ENCODE results near the gene CDC20. TPM values are rescaled to one million over a fixed set of nuclear protein-coding genes. Genes with fewer than 3 reads are reported as not detected.
"Not testable (repeated sequence)": the region's sequence is repeated elsewhere in the genome, so short reads cannot be mapped to it uniquely, and the experiment has no call there.

The CDC20 gene
- total RNA-seq, 1 experiment from 2014 or later = 304 TPM

DNA sequence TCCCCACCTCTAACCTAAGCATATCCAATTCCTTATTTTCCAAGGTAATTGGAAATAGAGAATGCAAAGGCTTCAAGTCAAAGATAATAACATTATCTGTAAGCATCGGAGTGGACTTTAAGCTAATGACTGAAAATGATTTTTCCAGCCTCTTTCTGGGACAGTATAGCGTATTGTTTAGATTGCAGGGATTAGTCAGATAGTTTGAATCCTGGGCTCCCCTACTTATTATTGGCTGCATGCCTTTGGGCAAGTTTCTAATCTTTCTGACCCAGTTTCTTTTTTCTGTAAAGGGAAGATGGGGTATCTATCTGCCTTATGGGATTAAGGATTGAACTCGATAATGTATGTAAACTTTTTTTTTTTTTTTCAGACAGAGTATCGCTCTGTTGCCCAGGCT lies 1.5 kb upstream of the CDC20 start:
- no peak for DNase-seq (ENCODE audit: low spot score)

DNA sequence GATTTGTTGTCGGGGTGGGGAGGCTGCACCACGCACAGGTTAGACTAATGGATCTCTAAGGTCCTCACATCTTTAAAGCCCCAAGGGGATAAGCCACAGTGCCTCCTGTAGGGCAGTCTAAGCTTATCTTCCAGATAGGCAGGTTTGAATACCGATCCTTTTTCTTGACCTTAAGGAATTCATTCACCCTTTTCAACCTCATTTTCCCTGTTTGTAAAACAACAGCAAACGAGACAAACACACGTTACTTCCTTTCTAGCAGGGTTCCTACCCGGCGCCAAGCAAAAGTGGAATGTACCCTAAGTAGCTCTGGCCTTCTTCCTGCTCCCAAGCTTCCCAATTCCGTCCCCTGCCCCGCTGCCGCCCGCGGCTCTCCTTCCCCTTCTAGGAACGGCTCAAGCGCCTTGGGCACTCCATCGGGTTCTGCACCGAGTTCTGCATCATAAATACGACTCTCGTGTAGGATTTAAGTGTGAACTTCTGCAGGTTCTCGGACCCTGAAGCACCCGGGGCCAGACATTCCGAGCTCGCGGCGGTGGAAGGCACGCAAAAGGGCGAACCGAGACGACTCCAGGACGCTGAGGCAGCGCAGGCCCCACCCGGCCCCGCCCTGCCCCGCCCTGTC lies 548 bp upstream of the CDC20 start:
- DNase-seq (ENCODE audit: low spot score) = peak; percentile 77

- no peak for DNase-seq (ENCODE audit: low spot score)
Measured at GRCh38 chr1:43359696-43360095, 915 bp downstream of the CDC20 start.

- DNase-seq (ENCODE audit: low spot score) = no peak
Measured at GRCh38 chr1:43360616-43361015, 1.8 kb downstream of the CDC20 start.

DNA sequence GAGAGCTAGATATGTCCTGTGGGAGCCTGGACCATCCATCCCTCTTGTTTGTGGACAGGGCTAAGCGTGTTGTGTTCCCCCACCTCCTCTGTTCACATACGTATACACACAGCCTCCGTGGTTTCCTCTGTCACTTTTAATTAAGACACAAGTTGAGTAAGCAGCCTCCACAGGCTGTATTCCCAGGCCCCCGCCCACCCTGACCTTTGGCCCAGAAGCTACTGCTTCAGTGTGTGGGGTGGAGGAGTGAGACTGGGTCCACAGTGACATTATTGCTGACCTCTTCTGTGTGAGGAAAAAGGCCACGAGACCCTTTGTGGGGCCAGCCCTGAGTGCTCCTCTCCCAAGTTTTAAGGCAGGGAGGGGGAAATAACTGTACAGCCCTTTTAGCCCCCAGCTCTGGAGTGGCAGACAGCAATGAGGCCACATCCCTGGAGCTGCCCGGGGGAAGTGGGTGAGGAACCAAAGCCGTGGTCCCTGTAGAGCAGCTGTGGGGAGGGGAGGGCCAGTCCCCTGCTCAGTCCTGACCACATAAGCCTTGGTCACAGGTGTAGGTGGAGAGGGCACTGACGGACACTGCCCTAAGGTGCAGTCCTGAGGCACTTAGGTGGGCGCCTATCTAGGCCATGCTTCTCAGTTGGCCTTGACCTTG lies 4.6 kb downstream of the CDC20 start:
- DNase-seq (ENCODE audit: low spot score) = no peak

GRCh38 chr1:43363935-43364525 lies 5.2 kb downstream of the CDC20 start:
- DNase-seq (ENCODE audit: low spot score) = no peak

DNA sequence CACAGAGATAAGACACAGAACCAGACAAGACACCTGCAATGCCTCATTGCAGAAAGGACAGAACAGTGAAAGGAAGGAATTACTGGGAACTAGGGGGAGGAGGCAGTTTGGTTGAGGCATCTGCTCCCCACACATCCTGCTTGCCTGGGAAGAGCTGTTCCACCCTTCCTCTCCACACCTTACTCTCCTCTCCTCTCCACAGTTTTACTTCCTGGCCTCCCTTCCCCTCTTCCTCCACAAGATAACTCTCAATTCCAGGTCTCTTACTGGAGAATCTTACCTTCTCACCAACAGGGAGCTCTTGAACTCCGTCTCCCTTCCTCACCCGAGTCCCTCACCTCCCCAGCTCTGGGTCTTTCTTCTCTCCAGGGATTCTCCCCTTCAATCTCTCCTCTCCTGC lies 6.9 kb downstream of the CDC20 start:
- no peak for DNase-seq (ENCODE audit: low spot score)

DNA sequence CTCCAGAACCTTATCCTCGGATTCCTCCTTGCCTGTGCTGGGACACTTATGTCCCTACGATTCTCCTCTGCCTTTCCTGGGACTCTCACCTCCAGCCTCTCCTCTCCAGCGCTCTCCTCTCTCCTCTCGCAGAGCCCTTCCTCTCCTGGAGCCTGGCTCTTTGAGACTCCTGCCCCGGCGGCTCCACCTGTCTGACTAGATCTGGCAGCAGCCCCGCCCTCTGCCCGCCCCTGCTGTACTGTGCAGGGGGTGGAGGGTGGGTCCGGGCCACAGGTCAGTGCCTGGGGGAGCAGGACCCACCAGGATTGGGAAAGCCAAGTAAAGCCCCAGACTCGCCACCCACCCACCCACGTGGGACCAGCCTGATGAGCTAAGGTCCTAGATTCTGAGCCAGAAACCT lies 7.4 kb downstream of the CDC20 start:
- DNase-seq (ENCODE audit: low spot score) = peak; percentile 87

- DNase-seq (ENCODE audit: low spot score) = peak; percentile 59
Measured at GRCh38 chr1:43366601-43367025, 7.8 kb downstream of the CDC20 start.

DNA sequence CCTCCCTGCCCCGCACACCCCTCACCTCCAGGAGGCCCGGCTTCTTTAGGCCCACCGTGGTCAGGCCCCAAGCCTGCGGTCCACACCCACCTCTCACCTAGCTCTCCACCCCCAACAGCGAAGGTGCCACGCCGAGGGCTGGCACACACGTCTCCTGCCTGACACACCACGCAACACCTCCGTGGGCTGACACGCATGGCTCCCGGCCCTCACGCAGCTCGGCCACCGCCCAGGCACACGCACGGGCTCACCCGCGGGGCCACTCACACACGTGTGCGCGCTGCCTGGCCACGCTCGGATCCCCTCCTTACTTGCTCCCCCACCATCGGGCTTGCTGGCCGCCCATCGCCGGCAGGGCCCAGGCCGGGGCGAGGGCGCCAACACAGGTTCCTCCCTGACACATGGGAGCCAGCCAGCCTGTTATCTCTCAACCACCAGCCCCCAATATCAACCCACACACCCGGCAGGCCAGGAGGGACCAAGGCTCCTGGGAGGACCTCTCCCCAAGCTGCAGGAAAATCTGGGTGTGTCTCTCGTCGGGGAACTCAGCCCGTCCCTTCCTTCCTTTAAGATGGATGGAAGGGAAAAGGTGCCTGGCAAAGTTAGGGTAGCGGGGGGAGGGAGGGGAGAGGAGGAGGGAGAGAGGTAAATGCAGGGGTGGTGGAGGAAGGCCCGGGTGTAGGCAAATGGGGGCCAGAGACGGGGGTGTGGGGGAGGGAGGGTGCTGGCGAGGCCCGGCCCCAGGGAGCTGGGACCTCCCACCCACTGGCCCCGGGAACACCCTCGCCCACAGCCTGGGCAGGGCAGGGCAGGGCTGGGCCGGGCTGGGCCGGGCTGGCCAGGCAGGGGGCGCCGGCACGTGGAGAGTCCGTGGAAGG lies 8.5 kb downstream of the CDC20 start:
- no peak for DNase-seq (ENCODE audit: low spot score)

- DNase-seq (ENCODE audit: low spot score) = peak; percentile 91
Measured at GRCh38 chr1:43367904-43368645, 9.3 kb downstream of the CDC20 start, which contains the start of gene ELOVL1. TSS of gene ELOVL1 (minus strand) at chr1:43368011. CDS start at chr1:43365609, 2,402 bp downstream.

DNA sequence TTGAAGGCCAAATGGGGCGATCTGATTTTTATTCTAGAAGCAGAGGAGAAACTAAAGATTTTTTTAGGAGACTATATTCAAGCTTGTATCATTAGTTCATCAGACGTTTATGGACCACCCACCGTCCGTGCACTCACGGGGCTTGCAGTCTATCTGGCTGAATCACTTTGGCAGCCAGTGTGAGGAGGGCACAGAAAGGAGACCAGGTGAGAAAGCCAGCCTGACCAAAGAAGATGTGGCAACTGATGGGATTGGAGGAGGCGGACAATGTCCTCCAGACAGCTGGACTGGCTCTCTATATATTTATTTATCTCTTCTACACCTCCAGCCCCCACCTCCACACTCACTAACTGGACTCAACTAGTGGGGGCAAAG lies 9.9 kb downstream of the CDC20 start:
- DNase-seq (ENCODE audit: low spot score) = no peak

DNA sequence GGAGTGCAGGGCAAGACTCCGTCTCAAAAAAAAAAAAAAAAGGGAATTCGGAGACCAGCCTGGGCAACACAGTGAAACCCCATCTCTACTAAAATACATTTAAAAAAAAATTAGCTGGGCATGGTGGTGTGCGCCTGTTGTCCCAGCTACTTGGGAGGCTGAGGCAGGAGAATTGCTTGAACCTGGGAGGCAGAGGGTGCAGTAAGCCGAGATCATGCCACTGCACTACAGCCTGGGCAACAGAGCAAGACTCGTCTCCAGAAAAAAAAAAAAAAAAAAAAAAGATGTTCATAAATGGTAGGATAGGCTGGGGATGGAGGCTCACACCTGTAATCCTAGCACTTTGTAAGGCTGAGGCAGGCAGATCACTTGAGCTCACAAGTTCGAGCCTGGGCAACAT lies 11.0 kb downstream of the CDC20 start:
- not testable (repeated sequence) for DNase-seq (ENCODE audit: low spot score)

DNA sequence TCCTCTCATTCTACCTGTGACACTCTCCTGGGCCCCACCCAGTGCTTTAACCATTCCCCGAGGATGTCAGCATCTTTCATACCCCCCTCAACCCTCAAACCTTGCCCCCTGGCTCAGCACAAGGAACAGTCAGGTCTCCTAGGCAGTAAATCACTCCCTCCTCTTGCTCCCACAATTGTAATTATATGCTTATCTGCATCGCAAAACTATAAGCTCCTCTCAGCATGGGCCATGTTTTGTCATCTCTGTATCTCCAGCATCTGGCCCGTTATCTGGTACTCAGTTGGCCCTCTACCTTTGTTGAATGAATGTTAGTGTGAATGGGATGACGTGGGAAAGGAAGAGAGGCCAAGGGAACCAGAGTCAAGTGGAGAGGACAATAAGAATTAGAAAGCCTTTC lies 11.8 kb downstream of the CDC20 start:
- DNase-seq (ENCODE audit: low spot score) = no peak

GRCh38 chr1:43372172-43372571 lies 13.4 kb downstream of the CDC20 start:
- no peak for DNase-seq (ENCODE audit: low spot score)

DNA sequence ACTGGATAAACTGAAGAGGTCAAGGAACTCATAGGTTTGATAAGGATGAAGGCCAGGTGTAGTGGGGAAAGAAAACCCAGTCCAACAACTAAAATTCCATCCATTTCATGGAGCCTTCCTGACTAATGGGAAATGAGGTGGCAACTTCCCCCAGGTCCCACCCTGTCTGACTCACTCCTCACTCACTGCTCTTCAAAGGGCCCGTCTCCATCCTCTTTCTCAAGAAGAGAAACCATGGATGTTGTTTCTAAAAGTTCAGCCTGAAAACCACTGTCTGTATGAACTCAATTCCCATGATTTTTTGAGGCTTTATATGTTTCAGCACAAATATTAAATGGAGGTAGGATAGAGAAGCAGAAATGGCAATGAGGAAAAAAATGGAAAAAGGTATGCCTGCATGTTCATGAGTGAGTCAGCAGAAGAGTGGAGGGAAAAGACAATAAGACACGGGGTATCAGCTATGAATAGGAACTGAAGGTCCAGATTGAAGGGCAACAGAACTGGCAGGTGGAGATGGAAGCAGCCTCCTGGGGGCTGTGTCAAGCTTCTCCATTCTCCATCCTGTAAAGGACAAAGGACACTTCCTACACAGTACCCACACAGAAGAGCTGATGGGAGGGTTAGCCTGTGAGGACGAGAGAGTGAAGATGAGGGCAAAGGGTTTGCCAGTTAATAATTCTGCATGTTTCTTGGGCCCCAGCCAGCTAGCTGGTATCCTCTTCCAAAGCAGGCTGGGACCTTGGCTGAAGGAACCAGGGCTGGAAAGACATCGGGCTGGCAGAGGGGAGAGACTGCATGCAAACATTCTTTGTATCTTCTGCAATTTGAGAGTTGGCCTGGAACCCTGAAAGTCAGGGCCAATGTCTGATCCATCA lies 14.5 kb downstream of the CDC20 start:
- peak; percentile 86 for DNase-seq (ENCODE audit: low spot score)

DNA sequence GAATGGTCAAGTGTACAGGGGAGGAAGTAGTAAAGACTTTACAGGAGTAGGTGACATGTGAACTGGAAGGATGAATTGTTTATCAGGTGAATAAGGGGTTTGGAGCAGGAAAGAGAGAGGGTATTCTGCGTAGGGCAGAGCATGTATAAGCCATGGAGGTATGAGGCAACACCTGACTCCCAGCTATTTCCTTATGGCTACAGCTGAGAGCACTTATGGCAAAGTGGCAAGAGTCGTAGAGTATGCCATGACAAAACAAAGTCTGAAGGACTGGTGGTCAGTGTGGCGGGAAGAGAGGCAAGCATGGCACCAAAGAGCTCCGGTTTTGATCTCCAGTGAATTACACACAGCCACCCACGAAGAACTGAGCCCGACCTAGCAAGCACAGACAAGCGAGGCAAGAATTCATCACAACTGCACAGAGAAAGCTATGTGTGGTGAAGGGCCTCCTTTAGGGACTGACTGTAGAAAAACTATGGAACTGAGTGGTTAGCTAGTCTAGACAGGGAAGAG lies 18.0 kb downstream of the CDC20 start:
- DNase-seq (ENCODE audit: low spot score) = no peak

DNA sequence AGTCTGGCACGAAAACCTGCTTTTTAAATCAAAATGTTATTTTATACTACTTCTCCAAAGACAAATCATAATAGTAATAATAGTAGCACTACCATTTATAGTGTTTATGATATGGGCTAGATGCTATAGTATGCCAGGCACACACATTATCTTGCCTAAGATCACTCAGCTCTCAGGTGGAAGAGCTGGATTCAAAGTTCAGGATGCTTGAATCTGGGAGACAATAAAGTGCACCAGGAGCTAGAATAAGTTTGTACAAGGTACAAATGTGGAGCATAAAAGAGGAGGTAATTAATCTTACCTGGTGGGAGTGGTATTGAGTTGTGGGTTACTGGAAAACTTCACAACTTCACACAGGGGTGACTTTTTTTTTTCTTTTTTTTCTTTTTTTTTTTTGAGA lies 19.1 kb downstream of the CDC20 start:
- no peak for DNase-seq (ENCODE audit: low spot score)

GRCh38 chr1:43379476-43379875 lies 20.7 kb downstream of the CDC20 start:
- DNase-seq (ENCODE audit: low spot score) = no peak

- DNase-seq (ENCODE audit: low spot score) = no peak
Measured at GRCh38 chr1:43381612-43382011, 22.8 kb downstream of the CDC20 start.

All from HT-29 (cell line).